NCI-H1105 treated with DMSO at 0.1 percent for 48 hours (cell line): ENCODE data around the gene MTMR12.
"Not testable (repeated sequence)": the region's sequence is repeated elsewhere in the genome, so short reads cannot be mapped to it uniquely, and the experiment has no call there.

Source experiments
- DNase-seq: peaks from one replicate; lab custom pipeline; 2025; lab: John Stamatoyannopoulos, UW

Gene MTMR12

GRCh38 chr5:32232441-32233219 is 80.1 kb downstream of the MTMR12 start:
- peak; percentile 55 for DNase-seq

GRCh38 chr5:32231929-32232328 is 80.8 kb downstream of the MTMR12 start:
- no peak for DNase-seq

GRCh38 chr5:32231241-32231640 is 81.5 kb downstream of the MTMR12 start:
- no peak for DNase-seq

- DNase-seq, result peak; percentile 5
These were observed 82.2 kb downstream of the MTMR12 start for GRCh38 chr5:32230356-32231099.

GRCh38 chr5:32229586-32229985 is 83.2 kb downstream of the MTMR12 start:
- DNase-seq, result no peak

GRCh38 chr5:32228816-32229215 is 83.9 kb downstream of the MTMR12 start:
- DNase-seq, result no peak

GRCh38 chr5:32225445-32225844 is 87.3 kb downstream of the MTMR12 start:
- no peak for DNase-seq

- no peak for DNase-seq
These were observed 88.6 kb downstream of the MTMR12 start for GRCh38 chr5:32223972-32224609.

GRCh38 chr5:32222723-32223470 is 89.8 kb downstream of the MTMR12 start:
- peak; percentile 23 for DNase-seq

GRCh38 chr5:32217886-32218396 is 94.8 kb downstream of the MTMR12 start:
- peak; percentile 29 for DNase-seq

- not testable (repeated sequence) for DNase-seq
These were observed 98.4 kb downstream of the MTMR12 start for GRCh38 chr5:32214344-32214743.

- DNase-seq, result no peak
These were observed 102.6 kb downstream of the MTMR12 start for GRCh38 chr5:32210151-32210550.

- DNase-seq, result not testable (repeated sequence)
These were observed 103.9 kb downstream of the MTMR12 start for GRCh38 chr5:32208837-32209236.

- DNase-seq, result no peak
These were observed 105.4 kb downstream of the MTMR12 start for GRCh38 chr5:32207355-32207634.

- no peak for DNase-seq
These were observed 106.0 kb downstream of the MTMR12 start for GRCh38 chr5:32206509-32207354.

- DNase-seq, result no peak
These were observed 106.7 kb downstream of the MTMR12 start for GRCh38 chr5:32206053-32206452.

- DNase-seq, result no peak
These were observed 110.3 kb downstream of the MTMR12 start for GRCh38 chr5:32202394-32202793.

- no peak for DNase-seq
These were observed 111.5 kb downstream of the MTMR12 start for GRCh38 chr5:32201122-32201753.

- no peak for DNase-seq
These were observed 115.7 kb downstream of the MTMR12 start for GRCh38 chr5:32197032-32197431.

- DNase-seq, result no peak
These were observed 117.5 kb downstream of the MTMR12 start for GRCh38 chr5:32195265-32195664.

GRCh38 chr5:32193591-32193990 is 119.1 kb downstream of the MTMR12 start:
- DNase-seq, result peak; percentile 99
